ENCODE results near the gene VMAC. TPM values are rescaled to one million over a fixed set of nuclear protein-coding genes. Genes with fewer than 3 reads are reported as not detected.

The VMAC gene
- total RNA-seq, 2 experiments from 2014 or later, result 11.8 TPM

DNA sequence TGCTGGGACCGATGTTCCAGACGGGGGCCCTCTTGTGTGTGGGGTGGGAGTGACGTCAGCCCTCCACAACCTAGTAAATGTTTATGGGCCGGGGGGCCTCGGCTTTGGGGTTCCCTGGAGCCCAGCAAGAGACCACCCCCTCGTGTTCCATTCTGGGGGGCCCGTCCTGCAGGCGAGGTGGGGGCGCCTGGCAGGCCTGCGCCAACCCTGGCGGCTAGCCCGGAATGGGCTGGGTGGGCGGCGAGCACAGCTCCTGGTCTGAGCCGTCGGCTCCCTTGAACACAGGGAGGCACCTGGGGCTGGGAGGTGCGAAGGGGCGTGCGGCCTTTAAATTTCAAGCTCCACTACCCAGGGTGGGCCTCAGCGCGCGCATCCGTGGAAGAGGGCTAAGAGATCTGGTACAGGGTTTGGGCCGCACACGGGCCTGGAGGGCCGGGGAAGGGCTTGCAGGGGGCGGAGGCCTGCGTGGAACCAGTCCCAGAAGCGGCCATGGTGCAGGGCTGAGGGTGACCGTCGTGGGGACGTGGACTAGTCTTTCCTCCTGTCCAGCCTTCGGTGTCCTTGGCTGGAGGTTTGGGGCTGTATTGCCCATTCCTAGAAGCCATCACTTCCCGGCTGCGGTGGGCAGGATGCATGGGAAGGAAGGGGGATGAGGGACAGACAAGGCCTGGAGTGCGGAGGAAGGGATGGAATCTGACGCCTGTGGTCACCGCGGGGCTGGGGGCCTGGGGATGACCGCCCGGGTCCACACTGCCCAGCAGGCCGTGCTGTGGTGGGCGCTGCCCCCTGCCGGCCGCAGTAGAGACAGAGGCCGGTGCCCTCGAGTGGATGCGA, 12.5 kb upstream of the VMAC start:
- H3K4me1 Mint-ChIP-seq, result no peaks in the 10 kb centered on the region
- no peak overlapping the region for H3K27ac Mint-ChIP-seq
- H3K36me3 Mint-ChIP-seq (ENCODE audit: low read depth), result peaks cover 2% of the 10 kb centered on the region
- no peak for DNase-seq
- CTCF ChIA-PET, result interaction anchor here (1.2 to 2.4 kb wide), 2 partner anchors 11 to 88 kb away, joined by 3 to 10 read pairs; partner anchors contain the start of gene NDUFA11
- H3K4me3 Mint-ChIP-seq, result no peak overlapping the region
- H3K9me3 Mint-ChIP-seq, result no peaks in the 10 kb centered on the region
- H3K27me3 Mint-ChIP-seq, result peaks cover 4% of the 10 kb centered on the region
- POLR2A ChIA-PET, result no interaction called here

- Mint-ChIP-seq H3K27me3 (peaks cover 4% of the 10 kb centered on the region), H3K9me3 (no peaks in the 10 kb centered on the region), H3K36me3 (ENCODE audit: low read depth) (peaks cover 2% of the 10 kb centered on the region), H3K27ac (no peak overlapping the region), H3K4me3 (no peak overlapping the region), H3K4me1 (no peaks in the 10 kb centered on the region)
- CTCF ChIA-PET, result interaction anchor here (1.2 to 1.4 kb wide), 2 partner anchors 10 to 89 kb away, joined by 3 to 5 read pairs; partner anchors contain the start of gene NDUFA11
- no peak for DNase-seq
- POLR2A ChIA-PET, result no interaction called here
These were observed 11.8 kb upstream of the VMAC start for GRCh38 chr19:5892772-5893275.

- Mint-ChIP-seq H3K36me3 (ENCODE audit: low read depth) (peaks cover 2% of the 10 kb centered on the region), H3K9me3 (no peaks in the 10 kb centered on the region), H3K4me3 (no peak overlapping the region), H3K27me3 (peaks cover 4% of the 10 kb centered on the region), H3K4me1 (no peaks in the 10 kb centered on the region), H3K27ac (no peak overlapping the region)
- ChIA-PET POLR2A (no interaction called here), CTCF (interaction anchor here (1.2 to 1.4 kb wide), 2 partner anchors 10 to 89 kb away, joined by 3 to 5 read pairs; partner anchors contain the start of gene NDUFA11)
- DNase-seq, result no peak
These were observed 11.3 kb upstream of the VMAC start for GRCh38 chr19:5893296-5893903.

GRCh38 chr19:5893907-5894703, 10.6 kb upstream of the VMAC start:
- H3K9me3 Mint-ChIP-seq, result no peaks in the 10 kb centered on the region
- DNase-seq, result no peak
- ChIA-PET POLR2A (no interaction called here), CTCF (interaction anchor here (1.4 kb wide), 1 partner anchor 90 kb away, joined by 5 read pairs; no protein-coding TSS in a partner anchor)
- H3K4me3 Mint-ChIP-seq, result no peak overlapping the region
- H3K4me1 Mint-ChIP-seq, result no peaks in the 10 kb centered on the region
- H3K27ac Mint-ChIP-seq, result no peak overlapping the region
- peaks cover 4% of the 10 kb centered on the region for H3K27me3 Mint-ChIP-seq
- peaks cover 2% of the 10 kb centered on the region for H3K36me3 Mint-ChIP-seq (ENCODE audit: low read depth)

DNA sequence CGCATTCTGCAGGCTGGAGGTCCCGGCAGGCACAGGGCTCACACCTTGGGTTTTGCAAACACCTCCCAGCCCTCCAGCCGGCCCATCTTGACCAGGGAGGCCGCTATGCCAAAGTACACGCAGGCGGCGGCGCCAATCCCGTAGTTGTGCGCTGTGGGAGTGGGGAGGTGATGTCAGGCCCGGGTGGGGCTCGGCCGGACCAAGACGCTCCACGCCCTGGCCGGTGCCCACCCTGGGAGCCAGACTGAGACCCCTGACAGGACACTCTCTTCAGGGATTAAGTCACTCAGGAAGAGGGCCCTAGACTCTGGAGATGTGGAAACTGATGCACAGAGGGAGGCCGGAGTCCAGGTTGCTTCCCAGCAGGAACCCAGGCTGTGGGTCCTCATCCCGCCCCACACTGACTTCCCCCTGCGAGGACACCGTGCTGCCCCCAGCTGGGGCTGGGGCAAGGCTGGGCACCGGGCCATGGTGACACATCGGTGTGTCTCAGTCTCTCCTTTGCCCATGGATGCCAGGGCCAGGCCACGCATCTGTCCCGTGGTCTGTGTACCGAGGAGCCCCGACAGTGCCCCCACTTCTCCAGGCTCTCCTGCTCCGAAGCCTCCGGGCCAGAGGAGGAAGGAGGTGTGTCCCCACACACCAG, 9.8 kb upstream of the VMAC start:
- Mint-ChIP-seq H3K4me1 (no peaks in the 10 kb centered on the region), H3K27ac (no peak overlapping the region), H3K36me3 (ENCODE audit: low read depth) (peaks cover 2% of the 10 kb centered on the region), H3K4me3 (no peak overlapping the region), H3K27me3 (peaks cover under 1% of the 10 kb centered on the region), H3K9me3 (no peaks in the 10 kb centered on the region)
- ChIA-PET POLR2A (no interaction called here), CTCF (interaction anchor here (0.6 kb wide), 1 partner anchor 1816 kb away, joined by 5 read pairs; no protein-coding TSS in a partner anchor)
- no peak for DNase-seq

- ChIA-PET POLR2A (no interaction called here), CTCF (interaction anchor here (0.6 kb wide), 1 partner anchor 1816 kb away, joined by 5 read pairs; no protein-coding TSS in a partner anchor)
- no peak for DNase-seq
- Mint-ChIP-seq H3K27ac (no peak overlapping the region), H3K27me3 (no peaks in the 10 kb centered on the region), H3K4me1 (peaks cover 4% of the 10 kb centered on the region), H3K4me3 (no peak overlapping the region), H3K9me3 (no peaks in the 10 kb centered on the region), H3K36me3 (ENCODE audit: low read depth) (peaks cover 2% of the 10 kb centered on the region)
These were observed 9.3 kb upstream of the VMAC start for GRCh38 chr19:5895409-5895808.

DNA sequence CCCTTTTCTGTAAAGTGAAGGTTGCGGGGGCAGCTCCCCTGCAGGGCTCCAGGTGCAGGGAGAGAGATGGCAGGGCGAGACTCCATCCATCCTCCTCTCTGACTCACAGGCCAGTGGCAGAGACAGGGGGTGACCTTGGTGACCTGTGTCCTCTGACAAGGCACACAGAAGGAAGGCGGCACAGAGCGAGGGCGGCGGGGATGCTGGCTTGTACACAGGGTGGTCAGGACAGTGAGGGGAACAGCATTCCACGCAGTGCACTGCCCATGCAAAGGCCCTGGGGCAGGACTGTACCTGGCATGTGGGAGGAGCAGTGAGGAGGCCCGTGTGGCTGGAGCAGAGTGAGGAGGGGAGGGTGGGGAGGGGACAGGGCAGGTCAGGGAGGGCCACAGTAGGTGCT, 8.8 kb upstream of the VMAC start:
- POLR2A ChIA-PET, result no interaction called here

GRCh38 chr19:5896365-5897076, 8.2 kb upstream of the VMAC start:
- POLR2A ChIA-PET, result no interaction called here
- Mint-ChIP-seq H3K4me1 (peaks cover 10% of the 10 kb centered on the region), H3K27ac (no peak overlapping the region), H3K27me3 (no peaks in the 10 kb centered on the region), H3K36me3 (ENCODE audit: low read depth) (peaks cover 7% of the 10 kb centered on the region), H3K9me3 (no peaks in the 10 kb centered on the region), H3K4me3 (no peak overlapping the region)
- CTCF ChIA-PET, result no interaction called here
- no peak for DNase-seq

More for the DNA sequence above, 8.8 kb upstream of the VMAC start:
- DNase-seq, result no peak
- Mint-ChIP-seq H3K36me3 (ENCODE audit: low read depth) (peaks cover 2% of the 10 kb centered on the region), H3K4me3 (no peak overlapping the region), H3K9me3 (no peaks in the 10 kb centered on the region), H3K27ac (no peak overlapping the region), H3K4me1 (peaks cover 4% of the 10 kb centered on the region), H3K27me3 (no peaks in the 10 kb centered on the region)
- CTCF ChIA-PET, result no interaction called here

GRCh38 chr19:5897189-5897969, 7.3 kb upstream of the VMAC start:
- ChIA-PET CTCF (no interaction called here), POLR2A (no interaction called here)
- Mint-ChIP-seq H3K36me3 (ENCODE audit: low read depth) (peaks cover 7% of the 10 kb centered on the region), H3K9me3 (no peaks in the 10 kb centered on the region), H3K27me3 (no peaks in the 10 kb centered on the region), H3K4me1 (peaks cover 14% of the 10 kb centered on the region), H3K27ac (no peak overlapping the region), H3K4me3 (no peak overlapping the region)
- DNase-seq, result no peak

GRCh38 chr19:5899728-5900526, 4.7 kb upstream of the VMAC start:
- H3K4me3 Mint-ChIP-seq, result no peak overlapping the region
- ChIA-PET CTCF (interaction anchor here (2.2 kb wide), 1 partner anchor 96 kb away, joined by 8 read pairs; no protein-coding TSS in a partner anchor), POLR2A (no interaction called here)
- H3K27ac Mint-ChIP-seq, result no peak overlapping the region
- no peaks in the 10 kb centered on the region for H3K9me3 Mint-ChIP-seq
- DNase-seq, result no peak
- peaks cover 22% of the 10 kb centered on the region for H3K4me1 Mint-ChIP-seq
- H3K27me3 Mint-ChIP-seq, result no peaks in the 10 kb centered on the region
- H3K36me3 Mint-ChIP-seq (ENCODE audit: low read depth), result peaks cover 12% of the 10 kb centered on the region

DNA sequence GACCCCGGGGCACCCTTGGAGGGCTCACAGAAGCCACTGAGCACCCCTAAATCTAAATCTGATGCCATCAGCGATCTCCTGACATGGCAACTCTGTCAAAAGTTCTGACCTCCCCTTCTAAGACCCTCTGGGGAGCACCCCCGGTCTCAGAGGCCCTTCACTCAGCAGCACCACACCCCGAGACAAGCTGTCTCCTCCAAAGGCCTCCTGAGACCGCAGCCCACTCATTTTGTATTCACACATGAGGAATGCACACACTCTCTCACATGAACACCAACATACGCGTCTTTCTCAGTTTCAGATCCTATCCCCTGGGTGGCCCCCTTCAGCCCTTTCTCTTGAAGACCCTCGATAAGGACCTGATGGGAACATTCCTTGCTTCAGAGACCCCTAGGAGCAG, 3.7 kb upstream of the VMAC start:
- Mint-ChIP-seq H3K9me3 (no peaks in the 10 kb centered on the region), H3K36me3 (ENCODE audit: low read depth) (peaks cover 10% of the 10 kb centered on the region), H3K4me1 (peaks cover 22% of the 10 kb centered on the region), H3K27ac (no peak overlapping the region), H3K27me3 (no peaks in the 10 kb centered on the region), H3K4me3 (no peak overlapping the region)
- CTCF ChIA-PET, result interaction anchor here (1.3 kb wide), 1 partner anchor 97 kb away, joined by 6 read pairs; no protein-coding TSS in a partner anchor
- no peak for DNase-seq
- POLR2A ChIA-PET, result no interaction called here

All from activated CD4-positive, alpha-beta T cell treated with anti-CD3 and anti-CD28 coated beads, Interleukin-2, amount 10 ng/mL, durations not matched to agents 7 days and 5 days (primary cell).